GM21447 (cell line): ENCODE results near the gene ZNF814.
A peak's percentile ranks its signal among the peaks of the same experiment; 100 is the strongest.
"Not testable (repeated sequence)": the region's sequence is repeated elsewhere in the genome, so short reads cannot be mapped to it uniquely, and the experiment has no call there.

Source experiments
- ATAC-seq: cut with Tn5 transposase; IDR thresholded peaks from one replicate; pipeline ENCODE4 v1.9.1; 2021; ENCODE audit not compliant: unreplicated experiment

ZNF814 gene

GRCh38 chr19:57817976-57818375, 70.9 kb downstream of the ZNF814 start:
- ATAC-seq, result no peak

- ATAC-seq, result no peak
Observed at GRCh38 chr19:57816652-57817051, 72.2 kb downstream of the ZNF814 start.

- no peak for ATAC-seq
Observed at GRCh38 chr19:57815247-57816075, 73.4 kb downstream of the ZNF814 start.

- peak; percentile 70 for ATAC-seq
Observed at GRCh38 chr19:57814505-57815246, 74.2 kb downstream of the ZNF814 start, which contains the start of gene ZNF552. Gene ZNF552 (minus strand): TSS chr19:57814913. CDS start chr19:57814743, 170 bp downstream.

- ATAC-seq, result no peak
Observed at GRCh38 chr19:57813919-57814504, 74.8 kb downstream of the ZNF814 start.

GRCh38 chr19:57812975-57813820, 75.6 kb downstream of the ZNF814 start:
- not testable (repeated sequence) for ATAC-seq

GRCh38 chr19:57812226-57812625, 76.6 kb downstream of the ZNF814 start:
- peak; percentile 32 for ATAC-seq

GRCh38 chr19:57810410-57811295, 78.2 kb downstream of the ZNF814 start:
- not testable (repeated sequence) for ATAC-seq

- ATAC-seq, result no peak
Observed at GRCh38 chr19:57807541-57807940, 81.3 kb downstream of the ZNF814 start.

GRCh38 chr19:57803594-57804325, 85.1 kb downstream of the ZNF814 start:
- ATAC-seq, result no peak

- ATAC-seq, result no peak
Observed at GRCh38 chr19:57803265-57803593, 85.6 kb downstream of the ZNF814 start.

- no peak for ATAC-seq
Observed at GRCh38 chr19:57802269-57802668, 86.6 kb downstream of the ZNF814 start.

- ATAC-seq, result no peak
Observed at GRCh38 chr19:57800696-57801095, 88.1 kb downstream of the ZNF814 start.
